H1 (cell line): ENCODE measurements around the gene LRTM2. TPM values are rescaled to one million over a fixed set of nuclear protein-coding genes. Genes with fewer than 3 reads are reported as not detected.

Source experiments
- CHD7 ChIP-seq: fragments of 300-600 bp; sonication (generic); IDR thresholded peaks from 2 replicates; pipeline ENCODE4 v1.7.1; 2012; ENCODE audit warnings: low read length, moderate library complexity, mild to moderate bottlenecking, inconsistent platforms; ENCODE audit not compliant: insufficient replicate concordance
- KDM1A ChIP-seq: fragments of 200-600, 300-600 bp; sonication (generic); IDR thresholded peaks from 2 replicates; pipeline ENCODE4 v1.7.1; 2016; ENCODE audit warnings: mild to moderate bottlenecking, low read length, borderline replicate concordance
- SUZ12 ChIP-seq: fragments of 200-600 bp; sonication (generic); IDR thresholded peaks from 2 replicates; pipeline ENCODE4 v1.6.1; 2012; ENCODE audit warnings: mild to moderate bottlenecking, inconsistent platforms, low read length, moderate library complexity, mixed read lengths
- USF2 ChIP-seq: IDR thresholded peaks from 2 replicates; pipeline ENCODE4 v1.6.1; 2011; ENCODE audit warnings: low read length, improper control_type of control experiment
- polyA plus RNA-seq, 7 experiments: library from polyadenylated mRNA; depleted of rRNA in 3 of 7; stranded (reverse) in 5 of 7; unstranded in 2 of 7; fragments of >200 nt in 5 of 7; fragments of 200-250 nt in 2 of 7; gene quantifications; 1 replicate in 5 of 7; 2 replicates in 1 of 7; 4 replicates in 1 of 7; pipeline versions ENCODE4 v1.2.1 to v1.2.3, GENCODE V29; 2011 to 2013; ENCODE audit warnings: missing spikeins in 2 of 7, mixed read lengths in 2 of 7
- total RNA-seq: library from RNA; stranded (reverse); fragmentation: NEBNext Ultra II Directional; extraction: Animal tissue kit (Norgen Biotek cat#: 25700); gene quantifications from 2 replicates; pipeline ENCODE4 v1.2.1, GENCODE V29; 2021

Gene LRTM2
- total and polyA plus RNA-seq, 2 of the 8 experiments (the other 6 are each of a cell fraction or from before 2014, with no cell fraction given): 0.06 TPM; not detected in 1

DNA sequence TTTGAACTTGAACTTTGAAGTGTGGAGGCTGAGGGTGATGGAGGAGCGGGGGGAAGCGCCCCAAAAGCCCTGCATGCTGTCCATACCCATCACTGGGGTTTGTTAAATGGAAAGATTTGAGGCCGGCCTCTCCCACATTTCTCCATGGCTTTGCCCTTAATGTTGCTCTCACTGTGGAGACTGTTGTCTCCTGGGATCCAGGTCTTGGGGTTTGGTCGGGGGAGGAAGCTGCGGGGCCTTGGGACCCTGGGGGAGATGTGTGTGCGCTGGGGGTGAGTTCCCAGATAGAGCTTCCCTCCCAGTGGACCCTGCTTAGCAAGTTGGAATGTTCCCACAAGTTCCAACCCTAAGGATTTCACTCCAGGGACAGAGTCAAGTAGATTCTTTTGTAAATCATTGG lies 28.0 kb upstream of the LRTM2 start (continued):
- no peak for TF ChIP-seq USF2
- no peak for TF ChIP-seq KDM1A
- TF ChIP-seq SUZ12: no peak
- no peak for TF ChIP-seq CHD7
- TF ChIP-seq, all 59 proteins: peak for 0
